Neural cell (in vitro differentiated cells): ENCODE measurements around the gene EIF4A2. TPM values are rescaled to one million over a fixed set of nuclear protein-coding genes. Genes with fewer than 3 reads are reported as not detected.

Source experiments
- H2AFZ ChIP-seq: fragments of 200-600, 300-800 bp; sonication (generic), shearing (Covaris generic); 2 replicates; pipeline ENCODE4 v1.6.0; 2014; ENCODE audit warnings: low read depth, mild to moderate bottlenecking, antibody characterized with exemption, low read length, moderate library complexity
- H3F3A ChIP-seq: fragments of 200-600 bp; shearing (Covaris generic); 2 replicates; pipeline ENCODE4 v1.6.1; 2016; ENCODE audit warnings: mild to moderate bottlenecking, moderate library complexity, mixed read lengths, antibody characterized with exemption, low read length; ENCODE audit not compliant: insufficient read depth, poor library complexity, severe bottlenecking
- H3K27ac ChIP-seq: fragments of 200-600, 300-800 bp; sonication (generic), shearing (Covaris generic); 2 replicates; pipeline ENCODE4 v1.5.1; 2014; ENCODE audit warnings: mild to moderate bottlenecking, low read length, moderate library complexity
- H3K27me3 ChIP-seq: fragments of 300-800, 200-600 bp; sonication (generic), shearing (Covaris generic); 2 replicates; pipeline ENCODE4 v1.6.0; 2014; ENCODE audit warnings: mild to moderate bottlenecking, low read depth, low read length, moderate library complexity; ENCODE audit not compliant: insufficient read depth
- H3K36me3 ChIP-seq: fragments of 300-800, 200-600 bp; sonication (generic), shearing (Covaris generic); 2 replicates; pipeline ENCODE4 v1.5.1; 2014; ENCODE audit warnings: mild to moderate bottlenecking, antibody characterized with exemption, low read length, moderate library complexity; ENCODE audit not compliant: insufficient read depth
- H3K4me2 ChIP-seq: fragments of 300-800, 200-600 bp; sonication (generic), shearing (Covaris generic); 2 replicates; pipeline ENCODE4 v1.6.0; 2014; ENCODE audit warnings: mild to moderate bottlenecking, low read length
- H3K4me3 ChIP-seq: fragments of 300-800, 200-600 bp; sonication (generic), shearing (Covaris generic); 2 replicates; pipeline ENCODE4 v1.5.1; 2014; ENCODE audit warnings: mild to moderate bottlenecking, low read length, moderate library complexity
- H3K79me2 ChIP-seq: fragments of 200-600 bp; shearing (Covaris generic); replicated peaks from 2 replicates; pipeline ENCODE4 v1.6.0; 2014; ENCODE audit warnings: mild to moderate bottlenecking, low read length, moderate library complexity; ENCODE audit not compliant: insufficient read depth
- H3K9ac ChIP-seq: fragments of 300-800, 200-600 bp; sonication (generic), shearing (Covaris generic); 2 replicates; pipeline ENCODE4 v1.6.1; 2016; ENCODE audit warnings: mild to moderate bottlenecking, low read length, mixed read lengths
- H3K9me2 ChIP-seq: fragments of 200-600 bp; shearing (Covaris generic); 2 replicates; pipeline ENCODE4 v1.6.1; 2016; ENCODE audit warnings: mild to moderate bottlenecking, low read length, mixed read lengths; ENCODE audit not compliant: insufficient read depth
- H3K9me3 ChIP-seq: fragments of 200-600, 300-800 bp; sonication (generic), shearing (Covaris generic); 2 replicates; pipeline ENCODE4 v1.6.1; 2016; ENCODE audit warnings: mild to moderate bottlenecking, mixed run types, low read length, moderate library complexity, mixed read lengths
- H4K20me1 ChIP-seq: fragments of 200-600 bp; shearing (Covaris generic); 2 replicates; pipeline ENCODE4 v1.6.1; 2016; ENCODE audit warnings: mild to moderate bottlenecking, mixed run types; ENCODE audit not compliant: insufficient read depth
- CTCF ChIP-seq: fragments of 450-650 bp; IDR thresholded peaks from 2 replicates; pipeline ENCODE4 v1.5.1; 2014; ENCODE audit warnings: antibody characterized with exemption, mild to moderate bottlenecking, moderate library complexity; ENCODE audit not compliant: poor library complexity, severe bottlenecking
- EP300 ChIP-seq: fragments of 450-650 bp; conservative IDR thresholded peaks from 2 replicates; pipeline ENCODE4 v1.6.1; 2014; ENCODE audit warnings: antibody characterized with exemption, mild to moderate bottlenecking, moderate library complexity; ENCODE audit not compliant: poor library complexity, severe bottlenecking
- EZH2 ChIP-seq: fragments of 200-600, 300-800 bp; shearing (Covaris generic), sonication (generic); IDR thresholded peaks from 2 replicates; pipeline ENCODE4 v1.6.1; 2014; ENCODE audit warnings: antibody characterized with exemption, low read length, borderline replicate concordance, mild to moderate bottlenecking; ENCODE audit not compliant: insufficient read depth, poor library complexity, severe bottlenecking
- MXI1 ChIP-seq: fragments of 450-650 bp; conservative IDR thresholded peaks from 2 replicates; pipeline ENCODE4 v1.6.1; 2014; ENCODE audit warnings: antibody characterized with exemption, mild to moderate bottlenecking; ENCODE audit not compliant: poor library complexity, severe bottlenecking
- POLR2AphosphoS5 ChIP-seq: IDR thresholded peaks from 2 replicates; pipeline ENCODE4 v1.6.1; 2012
- RAD21 ChIP-seq: fragments of 450-650 bp; conservative IDR thresholded peaks from 2 replicates; pipeline ENCODE4 v1.6.1; 2014; ENCODE audit warnings: antibody characterized with exemption, mild to moderate bottlenecking, moderate library complexity
- REST ChIP-seq: IDR thresholded peaks from 2 replicates; pipeline ENCODE4 v1.6.1; 2012; ENCODE audit warnings: borderline replicate concordance
- SMC3 ChIP-seq: fragments of 450-650 bp; conservative IDR thresholded peaks from 2 replicates; pipeline ENCODE4 v1.6.1; 2014; ENCODE audit warnings: antibody characterized with exemption, mild to moderate bottlenecking, moderate library complexity; ENCODE audit not compliant: poor library complexity
- TAF1 ChIP-seq: IDR thresholded peaks from 2 replicates; pipeline ENCODE4 v1.6.1; 2012; ENCODE audit warnings: low read depth
- polyA plus RNA-seq: library from polyadenylated mRNA; depleted of rRNA; stranded (reverse); fragments of >200 nt; gene quantifications from 2 replicates; pipeline ENCODE4 v1.2.3, GENCODE V29; 2014

EIF4A2 gene
- polyA plus RNA-seq, 1 donor from 2014 or later: 3,298 TPM

DNA sequence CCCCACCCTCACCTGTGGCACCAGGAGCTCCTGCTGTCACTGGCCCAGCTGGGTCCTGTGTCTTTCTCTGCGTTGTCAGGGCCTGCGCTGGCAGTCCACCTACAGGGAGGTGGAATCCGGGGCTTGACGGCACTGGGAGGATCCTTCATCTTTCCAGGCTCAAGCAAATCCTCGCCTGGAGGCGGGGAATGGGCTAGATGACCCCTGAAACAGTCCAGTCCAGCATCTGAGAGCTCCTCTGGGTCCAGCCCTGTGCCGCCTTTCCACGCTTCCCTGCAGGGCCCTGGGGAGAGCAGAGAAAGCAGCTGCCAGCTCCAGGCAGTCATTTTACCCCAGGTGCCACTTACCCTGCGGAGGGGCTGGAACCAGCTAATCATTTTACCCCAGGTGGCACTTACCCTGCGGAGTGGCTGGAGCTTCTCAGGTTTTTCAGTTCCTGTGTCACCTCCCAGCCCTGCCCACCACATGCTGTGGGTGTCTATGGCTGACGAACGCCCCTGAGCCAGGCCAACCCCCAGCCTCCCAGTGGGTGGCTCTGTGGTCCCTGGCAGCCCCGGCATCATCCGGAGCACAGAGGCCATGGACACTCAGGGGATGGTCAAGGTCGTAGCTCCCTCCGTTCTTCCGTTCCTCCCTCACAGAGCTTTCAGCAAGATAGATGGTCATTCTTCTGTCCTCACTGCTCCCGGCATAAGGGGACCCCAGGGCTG lies 41.2 kb downstream of the EIF4A2 start:
- Histone ChIP-seq H3K9ac (no peak overlapping the region), H3K27me3 (peaks cover 39% of the 10 kb centered on the region), H3K36me3 (no peaks in the 10 kb centered on the region), H3K9me2 (no peaks in the 10 kb centered on the region), H3F3A (no peaks in the 10 kb centered on the region), H3K4me3 (no peak overlapping the region), H2AFZ (no peak overlapping the region), H4K20me1 (no peaks in the 10 kb centered on the region), H3K9me3 (no peaks in the 10 kb centered on the region), H3K4me2 (no peak overlapping the region), H3K27ac (no peak overlapping the region), H3K79me2 (no peaks in the 10 kb centered on the region)
- TF ChIP-seq POLR2AphosphoS5 (no peak), CTCF (no peak), EP300 (no peak)

GRCh38 chr3:186825294-186825821 lies 42.0 kb downstream of the EIF4A2 start:
- no peak overlapping the region for H3K9ac ChIP-seq
- H3K9me3 ChIP-seq: no peaks in the 10 kb centered on the region

More at GRCh38 chr3:186825294-186825821, 42.0 kb downstream of the EIF4A2 start:
- H3K9me2 ChIP-seq: no peaks in the 10 kb centered on the region
- no peak overlapping the region for H3K4me3 ChIP-seq
- H3F3A ChIP-seq: no peaks in the 10 kb centered on the region
- H3K36me3 ChIP-seq: no peaks in the 10 kb centered on the region
- no peak overlapping the region for H3K27ac ChIP-seq
- peaks cover 47% of the 10 kb centered on the region for H3K27me3 ChIP-seq
- no peak overlapping the region for H2AFZ ChIP-seq
- H3K4me2 ChIP-seq: no peak overlapping the region
- H3K79me2 ChIP-seq: no peaks in the 10 kb centered on the region
- no peaks in the 10 kb centered on the region for H4K20me1 ChIP-seq
- no peak for TF ChIP-seq EZH2
- TF ChIP-seq EP300: no peak
- TF ChIP-seq MXI1: no peak
- no peak for TF ChIP-seq CTCF
- TF ChIP-seq TAF1: no peak
- no peak for TF ChIP-seq SMC3
- TF ChIP-seq RAD21: no peak
- no peak for TF ChIP-seq REST
- no peak for TF ChIP-seq POLR2AphosphoS5
